Esophagus squamous epithelium (tissue), 5 donors: ENCODE measurements around the gene PBX2. TPM values are rescaled to one million over a fixed set of nuclear protein-coding genes. Genes with fewer than 3 reads are reported as not detected.

ENCODE experiments used
- DNase-seq: peaks from one replicate; lab custom pipeline; 2025; lab: John Stamatoyannopoulos, UW
- H3K27ac ChIP-seq, 4 donors: fragments of 200-600 bp; sonication (generic); one replicate each; pipeline ENCODE4 v1.5.1; 2016 to 2019; ENCODE audit warnings: mild to moderate bottlenecking in 1 of 4
- H3K27me3 ChIP-seq, 4 donors: fragments of 200-600 bp; sonication (generic); 1 replicate in 3 of 4; 2 replicates in 1 of 4; pipeline versions ENCODE4 v1.5.1 to v1.6.0; 2017 to 2021; ENCODE audit warnings: antibody characterized with exemption in 1 of 4
- H3K36me3 ChIP-seq, 3 donors: fragments of 200-600 bp; sonication (generic); one replicate each; pipeline ENCODE4 v1.5.1; 2016 to 2019
- H3K4me1 ChIP-seq, 3 donors: fragments of 200-600 bp; sonication (generic); one replicate each; pipeline ENCODE4 v1.5.1; 2017 to 2019
- H3K4me3 ChIP-seq, 4 donors: fragments of 200-600 bp; sonication (generic); 1 replicate in 3 of 4; 2 replicates in 1 of 4; pipeline ENCODE4 v1.5.1; 2016 to 2019; ENCODE audit warnings: mild to moderate bottlenecking in 2 of 4, moderate library complexity in 1 of 4
- H3K9me3 ChIP-seq, 3 donors: fragments of 200-600 bp; sonication (generic); one replicate each; pipeline ENCODE4 v1.5.1; 2016 to 2019
- CTCF ChIP-seq, 6 experiments: fragments of 450-650 bp in 4 of 6; fragments of 200-600 bp in 2 of 6; sonication (generic) in 2 of 6; IDR thresholded peaks; one replicate each; pipeline ENCODE4 v1.5.1; 2016 to 2019; ENCODE audit warnings: antibody characterized with exemption in 6 of 6, mild to moderate bottlenecking in 4 of 6, moderate library complexity in 4 of 6
- POLR2A ChIP-seq, 4 donors: fragments of 450-650 bp; IDR thresholded peaks; one replicate each; pipeline ENCODE4 v1.6.1; 2017; ENCODE audit warnings: antibody characterized with exemption in 4 of 4, mild to moderate bottlenecking in 4 of 4, moderate library complexity in 3 of 4
- WGBS, 2 donors: methylation state at CpG; one replicate each; pipeline ENCODE4 v1.1.5; 2018; 5-methylcytosine and 5-hydroxymethylcytosine counted together
- intact Hi-C: fragments of 100-400 bp; cut with DNase I; formaldehyde crosslinking; loops from one replicate; pipeline ENCODE4 v1.15.0; 2022
- total RNA-seq, 4 donors: library from RNA; depleted of rRNA; stranded (reverse); fragments of >200 nt; gene quantifications; one replicate each; pipeline ENCODE4 v1.1.0, GENCODE V29; 2016
- donor health status: DM: yes; HTN: yes; CAD: no.

PBX2 gene
- total RNA-seq, 4 donors from 2014 or later: 27.1 to 40.2 (median 28.9) TPM

GRCh38 chr6:32198866-32199265 is 8.9 kb upstream of the PBX2 start:
- no peak for DNase-seq
- WGBS, 2 donors: 63 to 70% methylated on average over 2 to 3 of the region's 17 CpGs
- Histone ChIP-seq H3K4me1 (peaks cover 0 to 32% (median 16%) of the 10 kb centered on the region in 3 donors), H3K36me3 (peaks cover 0 to 3% (median 0%) of the 10 kb centered on the region in 3 donors), H3K9me3 (no peaks in the 10 kb centered on the region), H3K4me3 (no peak overlapping the region), H3K27ac (no peak overlapping the region), H3K27me3 (peaks cover 0 to 4% (median 0%) of the 10 kb centered on the region in 4 donors)
- intact Hi-C loops: no loop called here
- TF ChIP-seq POLR2A (IDR thresholded peaks at IDR 0.05) (no peak), CTCF (IDR thresholded peaks at IDR 0.05) (no peak)

- Histone ChIP-seq H3K36me3 (no peaks in the 10 kb centered on the region), H3K9me3 (no peaks in the 10 kb centered on the region), H3K27me3 (peaks cover 0 to 4% (median 0%) of the 10 kb centered on the region in 4 donors), H3K27ac (no peak overlapping the region), H3K4me1 (peaks cover 0 to 38% (median 16%) of the 10 kb centered on the region in 3 donors), H3K4me3 (no peak overlapping the region)
- TF ChIP-seq CTCF (IDR thresholded peaks at IDR 0.05) (no peak), POLR2A (IDR thresholded peaks at IDR 0.05) (no peak)
- WGBS, 2 donors: 63% methylated on average over 3 of the region's 3 CpGs; no CpG with 5 or more reads in 1 of the 2 donors
- DNase-seq: no peak
- intact Hi-C loops: no loop called here
Measured at GRCh38 chr6:32198345-32198696, 8.3 kb upstream of the PBX2 start.

- H3K36me3 ChIP-seq: no peaks in the 10 kb centered on the region
- peaks cover 0 to under 1% (median 0%) of the 10 kb centered on the region in 4 donors for H3K27me3 ChIP-seq
- no peak for DNase-seq
- no peaks in the 10 kb centered on the region for H3K9me3 ChIP-seq
- H3K4me1 ChIP-seq: peaks cover 5 to 52% (median 24%) of the 10 kb centered on the region in 3 donors
- WGBS, 2 donors: 36 to 38% methylated on average over 15 to 19 of the region's 28 CpGs
- peak overlapping the region; percentile 81 to 96 (median 82) for H3K4me3 ChIP-seq
- intact Hi-C loops: no loop called here
- TF ChIP-seq POLR2A (IDR thresholded peaks at IDR 0.05) (no peak), CTCF (IDR thresholded peaks at IDR 0.05) (no peak)
- peak overlapping the region; percentile 98 to 100 (median 99) for H3K27ac ChIP-seq
Measured at GRCh38 chr6:32196682-32197616, 6.9 kb upstream of the PBX2 start.

- H3K4me3 ChIP-seq: peak overlapping the region; percentile 81 to 96 (median 82)
- peak overlapping the region; percentile 98 to 100 (median 99) for H3K27ac ChIP-seq
- H3K4me1 ChIP-seq: peaks cover 5 to 60% (median 26%) of the 10 kb centered on the region in 3 donors
- no peaks in the 10 kb centered on the region for H3K9me3 ChIP-seq
- H3K36me3 ChIP-seq: no peaks in the 10 kb centered on the region
- peak; percentile 45 for DNase-seq
- H3K27me3 ChIP-seq: no peaks in the 10 kb centered on the region
- intact Hi-C loops: no loop called here
- WGBS, 2 donors: 0% methylated on average over 6 to 15 of the region's 58 CpGs
- TF ChIP-seq POLR2A (IDR thresholded peaks at IDR 0.05) (peak in 3 of 4 donors; percentile 81 to 99 (median 98)), CTCF (IDR thresholded peaks at IDR 0.05) (peak in 2 of 6 experiments; percentile 3 to 27)
Measured at GRCh38 chr6:32195902-32196681, 6.1 kb upstream of the PBX2 start.
